ENCODE results near the gene CCDC81.
"Not testable (repeated sequence)": the region's sequence is repeated elsewhere in the genome, so short reads cannot be mapped to it uniquely, and the experiment has no call there.

The CCDC81 gene

GRCh38 chr11:86386746-86387145 lies 12.1 kb downstream of the CCDC81 start:
- no peak for DNase-seq (ENCODE audit: low read depth in 2 of 2, low spot score in 1 of 2)

GRCh38 chr11:86388198-86388597 lies 13.5 kb downstream of the CCDC81 start:
- no peak for DNase-seq (ENCODE audit: low read depth in 2 of 2, low spot score in 1 of 2)

- DNase-seq (ENCODE audit: low read depth in 2 of 2, low spot score in 1 of 2), result no peak
Measured at GRCh38 chr11:86390487-86390886, 15.8 kb downstream of the CCDC81 start.

- DNase-seq (ENCODE audit: low read depth in 2 of 2, low spot score in 1 of 2), result no peak
Measured at GRCh38 chr11:86395061-86395551, 20.4 kb downstream of the CCDC81 start.

- DNase-seq (ENCODE audit: low read depth in 2 of 2, low spot score in 1 of 2), result no peak
Measured at GRCh38 chr11:86396396-86396795, 21.7 kb downstream of the CCDC81 start.

GRCh38 chr11:86397351-86397750 lies 22.7 kb downstream of the CCDC81 start:
- no peak for DNase-seq (ENCODE audit: low read depth in 2 of 2, low spot score in 1 of 2)

- no peak for DNase-seq (ENCODE audit: low read depth in 2 of 2, low spot score in 1 of 2)
Measured at GRCh38 chr11:86398106-86398505, 23.4 kb downstream of the CCDC81 start.

GRCh38 chr11:86403458-86403857 lies 28.8 kb downstream of the CCDC81 start:
- no peak for DNase-seq (ENCODE audit: low read depth in 2 of 2, low spot score in 1 of 2)

- DNase-seq (ENCODE audit: low read depth in 2 of 2, low spot score in 1 of 2), result no peak
Measured at GRCh38 chr11:86408845-86409244, 34.2 kb downstream of the CCDC81 start.

- no peak for DNase-seq (ENCODE audit: low read depth in 2 of 2, low spot score in 1 of 2)
Measured at GRCh38 chr11:86414032-86414431, 39.3 kb downstream of the CCDC81 start.

- DNase-seq (ENCODE audit: low read depth in 2 of 2, low spot score in 1 of 2), result no peak
Measured at GRCh38 chr11:86415026-86415425, 40.3 kb downstream of the CCDC81 start.

- DNase-seq (ENCODE audit: low read depth in 2 of 2, low spot score in 1 of 2), result no peak
Measured at GRCh38 chr11:86416494-86416893, 41.8 kb downstream of the CCDC81 start.

GRCh38 chr11:86416951-86417350 lies 42.3 kb downstream of the CCDC81 start:
- DNase-seq (ENCODE audit: low read depth in 2 of 2, low spot score in 1 of 2), result not testable (repeated sequence)

- no peak for DNase-seq (ENCODE audit: low read depth in 2 of 2, low spot score in 1 of 2)
Measured at GRCh38 chr11:86418106-86418505, 43.4 kb downstream of the CCDC81 start.

- DNase-seq (ENCODE audit: low read depth in 2 of 2, low spot score in 1 of 2), result no peak
Measured at GRCh38 chr11:86418513-86418912, 43.8 kb downstream of the CCDC81 start.

GRCh38 chr11:86418917-86419316 lies 44.2 kb downstream of the CCDC81 start:
- no peak for DNase-seq (ENCODE audit: low read depth in 2 of 2, low spot score in 1 of 2)

- no peak for DNase-seq (ENCODE audit: low read depth in 2 of 2, low spot score in 1 of 2)
Measured at GRCh38 chr11:86421946-86422345, 47.3 kb downstream of the CCDC81 start.

GRCh38 chr11:86422371-86422770 lies 47.7 kb downstream of the CCDC81 start:
- no peak for DNase-seq (ENCODE audit: low read depth in 2 of 2, low spot score in 1 of 2)

GRCh38 chr11:86423488-86423887 lies 48.8 kb downstream of the CCDC81 start:
- DNase-seq (ENCODE audit: low read depth in 2 of 2, low spot score in 1 of 2), result not testable (repeated sequence)

- no peak for DNase-seq (ENCODE audit: low read depth in 2 of 2, low spot score in 1 of 2)
Measured at GRCh38 chr11:86427441-86427840, 52.8 kb downstream of the CCDC81 start.

- DNase-seq (ENCODE audit: low read depth in 2 of 2, low spot score in 1 of 2), result no peak
Measured at GRCh38 chr11:86431258-86431657, 56.6 kb downstream of the CCDC81 start.

- not testable (repeated sequence) for DNase-seq (ENCODE audit: low read depth in 2 of 2, low spot score in 1 of 2)
Measured at GRCh38 chr11:86433361-86434095, 58.8 kb downstream of the CCDC81 start.

GRCh38 chr11:86435711-86436110 lies 61.0 kb downstream of the CCDC81 start:
- no peak for DNase-seq (ENCODE audit: low read depth in 2 of 2, low spot score in 1 of 2)

All from stimulated activated CD8-positive, alpha-beta memory T cell treated with anti-CD3 and anti-CD28 coated beads, Interleukin-4, amount 100 ng/mL, for 1 hour (primary cell).